Chondrocyte (in vitro differentiated cells): ENCODE data around the gene CUBN. TPM values are rescaled to one million over a fixed set of nuclear protein-coding genes. Genes with fewer than 3 reads are reported as not detected.

Source experiments
- DNase-seq: peaks from one replicate; pipeline ENCODE4 v3.0.0; 2021; ENCODE audit warnings: mixed read lengths, low spot score
- H3K27ac Mint-ChIP-seq: one replicate; pipeline ENCODE4 v1.8.0; 2021; ENCODE audit warnings: mild to moderate bottlenecking, moderate library complexity, mixed read lengths; ENCODE audit not compliant: unreplicated experiment
- H3K27me3 Mint-ChIP-seq: 2 replicates; pipeline ENCODE4 v1.8.0; 2021; ENCODE audit warnings: low read depth, mixed read lengths
- H3K36me3 Mint-ChIP-seq: 2 replicates; pipeline ENCODE4 v1.8.0; 2021; ENCODE audit warnings: low read depth, mixed read lengths
- H3K4me1 Mint-ChIP-seq: 2 replicates; pipeline ENCODE4 v1.8.0; 2021; ENCODE audit warnings: low read depth, mild to moderate bottlenecking, mixed read lengths
- H3K4me3 Mint-ChIP-seq: one replicate; pipeline ENCODE4 v1.8.0; 2021; ENCODE audit warnings: mild to moderate bottlenecking, moderate library complexity, mixed read lengths; ENCODE audit not compliant: unreplicated experiment
- H3K9me3 Mint-ChIP-seq: 2 replicates; pipeline ENCODE4 v1.8.0; 2021; ENCODE audit warnings: low read depth, mixed read lengths
- CTCF ChIP-seq: fragments of 200-600 bp; sonication (generic); IDR thresholded peaks from 2 replicates; pipeline ENCODE4 v1.5.0; 2021; ENCODE audit warnings: antibody characterized with exemption, mild to moderate bottlenecking, moderate library complexity
- total RNA-seq: library from RNA; stranded (reverse); gene quantifications from 3 replicates; pipeline ENCODE4 v1.2.1, GENCODE V29; 2021

The CUBN gene
- total RNA-seq, 1 donor from 2014 or later: 1.0 TPM

GRCh38 chr10:17047908-17048307 lies 81.7 kb downstream of the CUBN start:
- H3K27ac Mint-ChIP-seq: no peak overlapping the region

DNA sequence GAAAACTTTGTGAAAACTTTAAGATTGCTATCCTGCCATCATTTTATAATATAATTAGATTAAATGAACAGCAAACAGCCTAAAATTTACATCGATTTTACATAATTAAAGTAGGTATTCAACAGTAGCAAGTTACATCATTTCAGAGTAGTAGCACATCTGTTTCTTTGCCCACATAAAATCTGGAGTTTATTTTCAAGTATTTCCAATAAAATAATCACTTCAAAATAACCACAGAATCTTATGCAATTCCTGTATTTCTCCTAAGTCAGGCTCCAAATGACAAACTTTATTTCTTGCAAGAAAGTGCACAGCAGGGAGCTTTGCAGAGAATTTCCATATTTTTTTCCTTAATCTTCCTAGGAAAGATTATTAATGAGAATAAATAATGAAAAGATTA lies 82.6 kb downstream of the CUBN start:
- Mint-ChIP-seq H3K27ac (no peak overlapping the region), H3K4me1 (peaks cover 7% of the 10 kb centered on the region), H3K36me3 (peaks cover 5% of the 10 kb centered on the region), H3K27me3 (no peaks in the 10 kb centered on the region), H3K4me3 (no peak overlapping the region), H3K9me3 (peaks cover 5% of the 10 kb centered on the region)
- TF ChIP-seq CTCF: no peak
- no peak for DNase-seq

More at GRCh38 chr10:17047908-17048307, 81.7 kb downstream of the CUBN start:
- H3K4me1 Mint-ChIP-seq: peaks cover 7% of the 10 kb centered on the region
- peaks cover 5% of the 10 kb centered on the region for H3K36me3 Mint-ChIP-seq
- H3K27me3 Mint-ChIP-seq: no peaks in the 10 kb centered on the region
- no peak for TF ChIP-seq CTCF
- no peak for DNase-seq
- no peak overlapping the region for H3K4me3 Mint-ChIP-seq
- peaks cover 10% of the 10 kb centered on the region for H3K9me3 Mint-ChIP-seq

GRCh38 chr10:17043586-17043985 lies 86.0 kb downstream of the CUBN start:
- Mint-ChIP-seq H3K27ac (no peak overlapping the region), H3K9me3 (no peaks in the 10 kb centered on the region), H3K36me3 (peaks cover 1% of the 10 kb centered on the region), H3K4me1 (peaks cover 7% of the 10 kb centered on the region), H3K27me3 (no peaks in the 10 kb centered on the region), H3K4me3 (no peak overlapping the region)
- TF ChIP-seq CTCF: no peak
- DNase-seq: no peak

DNA sequence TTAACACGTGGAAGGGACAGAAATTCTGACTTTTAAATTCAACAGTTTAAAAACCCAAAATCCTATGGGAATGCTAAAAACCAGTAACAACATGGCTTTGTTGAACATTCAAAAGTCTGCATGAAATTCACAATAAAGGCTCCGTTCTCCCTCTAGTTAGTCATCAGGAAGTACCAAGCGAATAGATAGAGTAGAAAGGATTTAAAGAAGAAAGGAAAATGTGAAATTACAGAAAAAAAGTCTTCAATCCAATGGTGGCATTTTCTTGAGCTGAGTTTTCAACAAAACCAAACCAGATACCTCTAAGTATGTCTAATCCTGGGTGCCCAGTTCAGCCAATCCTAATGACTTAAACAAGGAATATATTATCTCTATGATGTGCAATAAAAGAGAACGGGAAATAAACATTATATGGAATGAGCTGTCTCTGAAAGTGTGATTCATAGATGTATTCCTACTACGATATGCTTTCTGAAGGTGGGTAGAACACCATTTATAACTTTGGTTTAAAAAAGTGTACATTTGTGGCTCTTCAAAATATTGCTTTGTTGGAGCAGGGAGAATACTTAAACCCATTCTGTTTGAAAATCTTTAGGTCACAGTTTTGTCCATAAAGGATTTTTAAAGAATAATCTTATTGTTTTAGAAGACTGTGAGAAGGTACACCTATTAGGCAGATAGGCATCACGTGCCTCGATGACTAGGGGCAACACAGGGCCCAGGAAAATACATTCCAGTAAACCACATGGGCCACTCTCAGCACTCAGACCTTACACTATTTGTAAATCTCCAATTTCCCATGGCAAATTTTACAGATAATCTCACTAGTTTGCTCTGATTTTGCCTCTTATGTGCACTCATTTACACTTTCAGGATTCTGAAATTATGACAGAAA lies 87.7 kb downstream of the CUBN start:
- no peak overlapping the region for H3K4me3 Mint-ChIP-seq
- H3K27ac Mint-ChIP-seq: no peak overlapping the region
- no peak for DNase-seq
- no peaks in the 10 kb centered on the region for H3K9me3 Mint-ChIP-seq
- no peak for TF ChIP-seq CTCF
- H3K4me1 Mint-ChIP-seq: peaks cover 7% of the 10 kb centered on the region
- H3K36me3 Mint-ChIP-seq: peaks cover 1% of the 10 kb centered on the region
- H3K27me3 Mint-ChIP-seq: no peaks in the 10 kb centered on the region

DNA sequence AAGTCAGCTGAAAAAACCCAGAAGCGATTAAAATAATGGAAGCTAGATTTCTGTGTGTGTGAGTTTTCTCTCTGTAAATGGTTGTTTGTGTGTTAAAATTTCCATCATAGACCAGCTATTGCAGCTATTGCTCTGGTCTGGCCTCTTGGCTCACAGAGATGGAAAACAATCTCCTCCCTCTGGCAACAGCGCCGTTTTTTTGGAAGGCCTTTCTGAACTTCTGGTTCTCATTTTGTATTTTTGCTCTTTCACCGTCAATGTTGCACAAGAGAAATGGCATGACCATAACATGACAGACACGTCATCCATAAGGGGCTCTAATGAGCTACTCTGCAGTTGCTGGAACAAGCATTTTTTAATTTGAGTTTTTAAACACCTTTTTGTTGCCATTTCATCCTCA lies 91.0 kb downstream of the CUBN start:
- TF ChIP-seq CTCF: no peak
- H3K36me3 Mint-ChIP-seq: peaks cover 1% of the 10 kb centered on the region
- no peak overlapping the region for H3K27ac Mint-ChIP-seq
- H3K4me3 Mint-ChIP-seq: no peak overlapping the region
- H3K9me3 Mint-ChIP-seq: no peaks in the 10 kb centered on the region
- peaks cover 7% of the 10 kb centered on the region for H3K4me1 Mint-ChIP-seq
- DNase-seq: no peak
- H3K27me3 Mint-ChIP-seq: no peaks in the 10 kb centered on the region
